ENCODE data around the gene SLC39A8.

GRCh38 chr4:102319594-102319993 lies 25.7 kb downstream of the SLC39A8 start:
- TF ChIP-seq CTCF (IDR thresholded peaks at IDR 0.05) (no peak), POLR2A (IDR thresholded peaks at IDR 0.05) (no peak)

Measured in uterus (tissue), 2 donors.